ENCODE measurements around the gene SSR4.

DNA sequence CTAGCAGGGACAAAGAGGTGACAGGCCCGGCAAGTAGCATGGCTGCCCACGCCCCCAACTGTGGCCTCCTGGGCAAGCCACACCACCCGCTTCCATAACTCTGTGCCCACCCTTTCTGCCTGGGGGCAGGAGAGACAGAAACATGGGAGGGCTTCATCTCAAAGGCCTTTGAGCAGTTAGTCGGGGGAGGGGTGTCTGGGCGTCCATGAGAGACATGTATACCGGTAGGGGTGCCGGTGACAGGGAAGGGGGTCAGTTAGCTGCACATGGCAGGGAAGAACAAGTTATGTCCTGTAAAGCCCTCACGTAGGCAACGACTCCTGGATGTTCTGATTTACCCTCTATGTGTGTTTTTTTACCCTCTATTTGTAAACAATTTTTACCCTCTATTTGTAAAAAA is 26.6 kb downstream of the SSR4 start:
- TF ChIP-seq ZNF274 (IDR thresholded peaks at IDR 0.05; ENCODE audit: low read depth, low read length) (no peak), YY1 (IDR thresholded peaks at IDR 0.05; ENCODE audit: insufficient read depth, insufficient read length) (no peak), SUZ12 (IDR thresholded peaks at IDR 0.05; ENCODE audit: extremely low read depth, insufficient read depth, insufficient read length) (no peak)
